PFSK-1 (cell line): ENCODE measurements around the gene SLC1A2.

Experiments
- FOXP2 ChIP-seq: optimal IDR thresholded peaks from 2 replicates; pipeline ENCODE3; 2011; ENCODE audit warnings: borderline replicate concordance, control low read depth, inconsistent platforms; ENCODE audit not compliant: insufficient read depth; ENCODE audit errors: extremely low read length, extremely low read depth
- POLR2AphosphoS5 ChIP-seq: IDR thresholded peaks from 2 replicates; pipeline ENCODE4 v1.6.1; 2012; ENCODE audit warnings: low read depth, mild to moderate bottlenecking, control low read depth, low read length, moderate library complexity
- SIN3A ChIP-seq: IDR thresholded peaks from 2 replicates; pipeline ENCODE4 v1.6.1; 2012; ENCODE audit warnings: mild to moderate bottlenecking, low read length, moderate library complexity, borderline replicate concordance; ENCODE audit not compliant: insufficient read depth
- TAF1 ChIP-seq: IDR thresholded peaks from 2 replicates; pipeline ENCODE4 v1.6.1; 2012; ENCODE audit warnings: low read length, control low read depth, borderline replicate concordance; ENCODE audit not compliant: insufficient read depth
- TF ChIP-seq, protein P1 (sequence below), 2 experiments: IDR thresholded peaks; 2 replicates each; pipeline versions ENCODE4 v1.6.1 to v1.8.0; 2011 to 2012; ENCODE audit warnings: low read depth in 2 of 2, low read length in 2 of 2, control low read depth in 1 of 2, inconsistent platforms in 1 of 2, mild to moderate bottlenecking in 1 of 2, moderate library complexity in 1 of 2; ENCODE audit not compliant: insufficient read depth in 1 of 2

Gene SLC1A2

DNA sequence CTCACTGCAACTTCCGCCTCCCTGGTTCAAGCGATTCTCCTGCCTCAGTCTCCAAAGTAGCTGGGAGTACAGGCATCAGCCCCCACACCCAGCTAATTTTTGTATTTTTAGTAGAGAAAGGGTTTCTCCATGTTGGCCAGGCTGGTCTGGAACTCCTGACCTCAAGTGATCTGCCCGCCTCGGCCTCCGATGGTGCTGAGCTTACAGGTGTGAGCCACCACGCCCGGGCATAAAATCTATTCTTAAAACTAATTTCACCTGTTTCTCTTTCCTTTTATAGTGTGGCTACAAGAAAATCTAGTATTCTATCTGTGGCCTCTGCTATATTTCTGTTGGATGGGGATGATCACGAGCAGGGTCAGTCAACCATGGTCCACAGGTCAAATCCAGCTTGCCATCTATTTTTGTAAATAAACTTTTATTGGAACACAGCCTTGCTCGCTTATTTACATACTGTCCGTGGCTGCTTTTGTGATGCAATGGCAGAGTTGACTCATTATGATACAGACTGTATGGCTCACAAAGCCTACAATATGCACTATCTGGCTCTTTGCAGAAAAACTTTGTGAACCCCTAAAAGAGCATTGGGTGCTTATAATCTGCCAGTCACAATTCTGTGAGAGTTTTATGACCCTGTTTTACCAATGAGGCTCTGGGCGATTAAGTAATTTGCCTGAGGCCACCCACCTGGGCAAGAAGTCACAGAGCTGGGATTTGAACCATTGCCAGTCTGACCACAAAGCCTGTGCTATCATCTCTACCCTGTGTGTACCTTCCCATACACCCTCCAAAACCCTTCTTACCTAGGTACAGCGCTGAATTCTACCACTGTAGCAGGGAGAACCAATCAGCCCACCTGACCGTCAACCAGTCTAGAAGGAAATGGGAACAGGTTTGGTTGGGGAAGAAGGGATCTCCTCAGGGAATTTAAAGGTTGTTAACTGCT is 28.3 kb downstream of the SLC1A2 start:
- TF ChIP-seq FOXP2: no peak
- TF ChIP-seq, protein P1, sequence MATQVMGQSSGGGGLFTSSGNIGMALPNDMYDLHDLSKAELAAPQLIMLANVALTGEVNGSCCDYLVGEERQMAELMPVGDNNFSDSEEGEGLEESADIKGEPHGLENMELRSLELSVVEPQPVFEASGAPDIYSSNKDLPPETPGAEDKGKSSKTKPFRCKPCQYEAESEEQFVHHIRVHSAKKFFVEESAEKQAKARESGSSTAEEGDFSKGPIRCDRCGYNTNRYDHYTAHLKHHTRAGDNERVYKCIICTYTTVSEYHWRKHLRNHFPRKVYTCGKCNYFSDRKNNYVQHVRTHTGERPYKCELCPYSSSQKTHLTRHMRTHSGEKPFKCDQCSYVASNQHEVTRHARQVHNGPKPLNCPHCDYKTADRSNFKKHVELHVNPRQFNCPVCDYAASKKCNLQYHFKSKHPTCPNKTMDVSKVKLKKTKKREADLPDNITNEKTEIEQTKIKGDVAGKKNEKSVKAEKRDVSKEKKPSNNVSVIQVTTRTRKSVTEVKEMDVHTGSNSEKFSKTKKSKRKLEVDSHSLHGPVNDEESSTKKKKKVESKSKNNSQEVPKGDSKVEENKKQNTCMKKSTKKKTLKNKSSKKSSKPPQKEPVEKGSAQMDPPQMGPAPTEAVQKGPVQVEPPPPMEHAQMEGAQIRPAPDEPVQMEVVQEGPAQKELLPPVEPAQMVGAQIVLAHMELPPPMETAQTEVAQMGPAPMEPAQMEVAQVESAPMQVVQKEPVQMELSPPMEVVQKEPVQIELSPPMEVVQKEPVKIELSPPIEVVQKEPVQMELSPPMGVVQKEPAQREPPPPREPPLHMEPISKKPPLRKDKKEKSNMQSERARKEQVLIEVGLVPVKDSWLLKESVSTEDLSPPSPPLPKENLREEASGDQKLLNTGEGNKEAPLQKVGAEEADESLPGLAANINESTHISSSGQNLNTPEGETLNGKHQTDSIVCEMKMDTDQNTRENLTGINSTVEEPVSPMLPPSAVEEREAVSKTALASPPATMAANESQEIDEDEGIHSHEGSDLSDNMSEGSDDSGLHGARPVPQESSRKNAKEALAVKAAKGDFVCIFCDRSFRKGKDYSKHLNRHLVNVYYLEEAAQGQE (IDR thresholded peaks at IDR 0.05; ENCODE audit: insufficient read depth in 1 of 2, low read depth in 2 of 2, low read length in 2 of 2): no peak
- no peak for TF ChIP-seq POLR2AphosphoS5
- TF ChIP-seq TAF1: no peak
- TF ChIP-seq SIN3A: no peak

DNA sequence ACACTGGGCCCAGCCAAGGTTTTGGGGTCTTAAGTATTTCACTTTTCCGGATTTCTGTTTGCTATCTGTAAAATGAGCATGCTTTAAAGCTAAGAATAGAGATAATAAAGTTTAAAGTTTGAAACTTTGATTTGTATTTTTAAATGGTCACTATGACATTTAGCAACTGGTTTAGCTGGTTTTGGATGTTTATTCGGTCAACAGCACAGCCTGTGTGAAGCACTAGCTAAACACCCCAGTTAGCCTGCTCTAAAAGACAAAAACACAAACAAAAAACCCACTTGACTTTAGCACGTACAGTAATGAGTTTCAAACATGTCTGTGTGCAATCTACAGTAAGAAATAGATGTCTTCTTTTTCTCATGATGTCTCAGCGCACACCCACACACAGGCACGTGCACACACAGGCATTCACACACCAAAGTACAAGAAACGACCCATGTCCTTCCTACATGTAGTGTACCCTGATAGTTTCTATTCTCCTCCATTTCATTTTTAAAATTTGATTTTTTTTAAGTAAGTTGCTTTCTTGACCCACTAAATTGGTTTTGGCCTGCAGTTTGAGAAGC is 29.4 kb downstream of the SLC1A2 start:
- TF ChIP-seq FOXP2: no peak
- TF ChIP-seq SIN3A: no peak
- TF ChIP-seq TAF1: no peak
- TF ChIP-seq, protein P1 (IDR thresholded peaks at IDR 0.05; ENCODE audit: insufficient read depth in 1 of 2, low read depth in 2 of 2, low read length in 2 of 2): no peak
- no peak for TF ChIP-seq POLR2AphosphoS5

DNA sequence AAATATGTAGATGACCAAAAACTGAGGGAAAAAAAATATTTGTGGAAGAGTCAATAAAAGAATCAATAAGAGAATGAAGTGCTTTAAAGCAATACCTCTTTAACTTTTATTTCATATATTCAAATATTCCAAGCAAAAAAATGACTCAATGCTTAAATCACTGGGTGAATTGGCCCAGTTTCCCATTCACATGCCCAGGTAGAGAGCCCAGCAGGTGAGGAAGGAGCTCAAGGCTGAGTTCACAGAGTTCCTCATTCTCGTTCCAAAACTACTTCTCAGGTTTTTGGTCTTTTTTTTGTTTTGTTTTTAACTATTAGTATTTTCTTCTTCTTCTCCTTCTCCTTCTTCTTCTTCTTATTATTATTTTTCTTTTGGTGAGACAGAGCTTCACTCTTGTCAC is 30.2 kb downstream of the SLC1A2 start:
- TF ChIP-seq FOXP2 (no peak), POLR2AphosphoS5 (no peak), SIN3A (no peak), TAF1 (no peak)
- TF ChIP-seq, protein P1 (IDR thresholded peaks at IDR 0.05; ENCODE audit: insufficient read depth in 1 of 2, low read depth in 2 of 2, low read length in 2 of 2): no peak

DNA sequence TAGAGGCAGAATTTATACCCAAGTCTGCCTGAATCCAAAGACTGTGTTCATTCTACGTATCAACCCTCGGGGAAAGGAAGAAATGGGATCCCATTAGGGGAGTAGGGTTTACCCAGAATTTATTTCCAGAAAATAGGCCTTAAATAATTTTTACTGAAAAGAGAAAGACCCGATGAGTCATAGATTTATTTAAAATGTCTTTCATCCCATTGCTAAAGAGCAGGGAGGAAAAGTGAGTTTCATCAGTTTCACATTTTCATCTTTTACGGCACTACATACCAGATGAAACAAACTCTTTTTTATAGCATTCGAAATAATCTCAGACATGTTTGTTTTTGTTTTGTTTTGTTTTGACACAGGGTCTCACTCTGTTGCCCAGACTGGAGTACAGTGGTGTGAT is 31.3 kb downstream of the SLC1A2 start:
- TF ChIP-seq POLR2AphosphoS5: no peak
- no peak for TF ChIP-seq FOXP2
- no peak for TF ChIP-seq SIN3A
- TF ChIP-seq TAF1: no peak
- TF ChIP-seq, protein P1 (IDR thresholded peaks at IDR 0.05; ENCODE audit: insufficient read depth in 1 of 2, low read depth in 2 of 2, low read length in 2 of 2): no peak
